Measurements from ENCODE around the gene ACTR3C.
"Not testable (repeated sequence)": the region's sequence is repeated elsewhere in the genome, so short reads cannot be mapped to it uniquely, and the experiment has no call there.

ACTR3C gene

GRCh38 chr7:150312649-150313366 is 10.5 kb downstream of the ACTR3C start:
- not testable (repeated sequence) for FAIRE-seq

- no peak for FAIRE-seq
These were observed 11.6 kb downstream of the ACTR3C start for GRCh38 chr7:150311711-150312110.

GRCh38 chr7:150311146-150311545 is 12.2 kb downstream of the ACTR3C start:
- FAIRE-seq, result no peak

GRCh38 chr7:150308575-150308974 is 14.8 kb downstream of the ACTR3C start:
- no peak for FAIRE-seq

- no peak for FAIRE-seq
These were observed 15.4 kb downstream of the ACTR3C start for GRCh38 chr7:150307904-150308303.

GRCh38 chr7:150307129-150307528 is 16.2 kb downstream of the ACTR3C start:
- no peak for FAIRE-seq

GRCh38 chr7:150306377-150306776 is 17.0 kb downstream of the ACTR3C start:
- not testable (repeated sequence) for FAIRE-seq

- not testable (repeated sequence) for FAIRE-seq
These were observed 17.5 kb downstream of the ACTR3C start for GRCh38 chr7:150305903-150306284.

GRCh38 chr7:150305259-150305902 is 18.0 kb downstream of the ACTR3C start:
- not testable (repeated sequence) for FAIRE-seq

- FAIRE-seq, result not testable (repeated sequence)
These were observed 18.7 kb downstream of the ACTR3C start for GRCh38 chr7:150304499-150305258.

- not testable (repeated sequence) for FAIRE-seq
These were observed 20.4 kb downstream of the ACTR3C start for GRCh38 chr7:150302908-150303310.

- not testable (repeated sequence) for FAIRE-seq
These were observed 25.4 kb downstream of the ACTR3C start for GRCh38 chr7:150297978-150298377.

- FAIRE-seq, result not testable (repeated sequence)
These were observed 26.5 kb downstream of the ACTR3C start for GRCh38 chr7:150296802-150297201.

- FAIRE-seq, result not testable (repeated sequence)
These were observed 27.7 kb downstream of the ACTR3C start for GRCh38 chr7:150295614-150296013.

- FAIRE-seq, result not testable (repeated sequence)
These were observed 28.3 kb downstream of the ACTR3C start for GRCh38 chr7:150295027-150295426.

GRCh38 chr7:150290317-150290716 is 33.0 kb downstream of the ACTR3C start:
- FAIRE-seq, result not testable (repeated sequence)

- FAIRE-seq, result not testable (repeated sequence)
These were observed 34.5 kb downstream of the ACTR3C start for GRCh38 chr7:150288816-150289215.

GRCh38 chr7:150287815-150288214 is 35.5 kb downstream of the ACTR3C start:
- FAIRE-seq, result not testable (repeated sequence)

- peak; percentile 88 for FAIRE-seq
These were observed 37.2 kb downstream of the ACTR3C start for GRCh38 chr7:150285849-150286754.

GRCh38 chr7:150283608-150284007 is 39.7 kb downstream of the ACTR3C start:
- FAIRE-seq, result not testable (repeated sequence)

- FAIRE-seq, result peak; percentile 25
These were observed 40.2 kb downstream of the ACTR3C start for GRCh38 chr7:150283111-150283510.

GRCh38 chr7:150281681-150282403 is 41.5 kb downstream of the ACTR3C start:
- FAIRE-seq, result not testable (repeated sequence)

Measured in G401.6 (cell line).